NOMO-1 treated with DMSO at 0.1 percent for 48 hours (cell line): Measurements from ENCODE around the gene DELE1.
"Not testable (repeated sequence)": the region's sequence is repeated elsewhere in the genome, so short reads cannot be mapped to it uniquely, and the experiment has no call there.

ENCODE experiments used
- DNase-seq: peaks from one replicate; lab custom pipeline; 2025; ENCODE audit not compliant: unreplicated experiment; lab: John Stamatoyannopoulos, UW

DELE1 gene

DNA sequence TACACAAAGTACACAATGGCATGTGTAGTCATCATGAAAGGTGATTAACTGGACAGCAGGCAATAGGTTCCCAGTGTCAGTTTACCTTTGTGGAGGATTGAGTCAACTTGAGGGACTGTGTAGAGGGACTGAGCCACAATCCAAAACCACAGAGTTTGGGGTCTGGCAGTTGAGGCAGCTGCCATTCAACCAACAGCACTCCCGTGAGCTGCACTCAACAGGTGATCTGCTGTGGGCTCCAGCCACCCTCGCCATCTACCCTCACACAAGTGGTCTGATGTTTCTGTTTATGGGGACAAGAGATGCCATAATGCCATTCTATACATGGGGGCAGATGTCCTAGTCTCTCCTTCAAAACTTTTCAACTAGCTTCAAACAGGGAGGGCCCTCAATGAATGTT, 2.9 kb upstream of the DELE1 start:
- DNase-seq = no peak

DNA sequence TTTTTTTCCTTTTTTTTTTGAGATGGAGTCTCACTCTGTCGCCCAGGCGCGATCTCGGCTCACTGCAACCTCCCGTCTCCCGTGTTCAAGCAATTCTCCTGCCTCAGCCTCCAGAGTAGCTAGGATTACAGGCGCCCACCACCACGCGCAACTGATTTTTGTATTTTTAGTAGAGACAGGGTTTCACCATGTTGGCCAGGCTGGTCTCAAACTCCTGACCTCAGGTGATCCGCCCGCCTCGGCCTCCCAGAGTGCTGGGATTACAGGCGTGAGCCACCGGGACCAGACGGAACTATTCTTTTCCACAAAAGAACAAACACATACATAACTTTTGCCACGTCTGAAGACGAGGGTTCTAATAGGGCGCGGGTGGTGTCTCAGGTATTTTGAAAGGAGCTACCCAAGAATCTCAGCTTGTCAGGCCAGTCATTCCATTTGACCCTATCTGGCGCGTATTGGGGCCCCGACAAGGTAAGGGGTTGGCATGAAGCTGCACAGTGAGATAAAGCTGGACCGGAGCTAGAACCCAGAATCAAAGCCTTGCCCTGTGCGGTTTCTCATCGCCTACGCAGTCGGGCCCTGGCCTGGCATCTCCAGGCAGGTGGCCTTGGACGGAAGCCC, 734 bp upstream of the DELE1 start:
- not testable (repeated sequence) for DNase-seq

DNA sequence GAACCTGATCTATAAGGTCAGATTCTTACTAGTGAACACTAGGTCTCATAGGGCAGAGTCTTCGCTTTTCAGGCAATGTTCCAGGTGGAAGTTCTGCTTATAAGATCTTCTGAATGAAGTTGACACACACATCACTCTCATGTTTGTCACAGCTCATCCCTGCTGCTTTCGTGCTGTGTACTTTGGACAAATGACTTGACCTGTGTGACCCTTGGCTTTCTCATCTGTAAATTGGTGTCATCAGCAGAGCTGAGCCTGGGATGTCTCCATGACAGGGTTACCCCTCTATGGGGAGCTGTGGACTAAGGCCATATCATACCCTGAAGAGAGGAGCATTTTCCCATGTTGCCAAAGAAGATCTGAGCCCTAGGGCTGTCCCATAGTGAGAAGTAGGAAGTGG, 2.8 kb downstream of the DELE1 start:
- DNase-seq = no peak

DNA sequence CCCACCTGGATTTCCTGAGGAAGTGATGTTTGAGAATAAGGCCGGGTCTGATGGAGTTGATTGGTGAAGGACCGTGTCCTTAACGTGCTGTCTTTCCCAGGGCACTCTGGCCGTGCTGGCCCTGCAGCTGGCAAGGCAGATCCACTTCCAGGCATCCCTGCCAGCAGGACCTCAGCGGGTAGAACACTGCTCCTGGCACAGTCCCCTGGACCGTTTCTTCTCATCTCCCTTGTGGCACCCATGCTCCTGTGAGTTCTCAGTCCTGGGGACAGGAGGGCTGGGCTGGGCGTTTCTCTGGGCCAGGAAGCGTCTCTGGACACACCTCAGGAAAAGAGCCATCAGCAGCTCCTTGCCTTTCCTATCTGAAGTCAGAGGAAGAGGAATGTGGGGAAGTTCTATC, 4.4 kb downstream of the DELE1 start:
- DNase-seq = no peak

DNA sequence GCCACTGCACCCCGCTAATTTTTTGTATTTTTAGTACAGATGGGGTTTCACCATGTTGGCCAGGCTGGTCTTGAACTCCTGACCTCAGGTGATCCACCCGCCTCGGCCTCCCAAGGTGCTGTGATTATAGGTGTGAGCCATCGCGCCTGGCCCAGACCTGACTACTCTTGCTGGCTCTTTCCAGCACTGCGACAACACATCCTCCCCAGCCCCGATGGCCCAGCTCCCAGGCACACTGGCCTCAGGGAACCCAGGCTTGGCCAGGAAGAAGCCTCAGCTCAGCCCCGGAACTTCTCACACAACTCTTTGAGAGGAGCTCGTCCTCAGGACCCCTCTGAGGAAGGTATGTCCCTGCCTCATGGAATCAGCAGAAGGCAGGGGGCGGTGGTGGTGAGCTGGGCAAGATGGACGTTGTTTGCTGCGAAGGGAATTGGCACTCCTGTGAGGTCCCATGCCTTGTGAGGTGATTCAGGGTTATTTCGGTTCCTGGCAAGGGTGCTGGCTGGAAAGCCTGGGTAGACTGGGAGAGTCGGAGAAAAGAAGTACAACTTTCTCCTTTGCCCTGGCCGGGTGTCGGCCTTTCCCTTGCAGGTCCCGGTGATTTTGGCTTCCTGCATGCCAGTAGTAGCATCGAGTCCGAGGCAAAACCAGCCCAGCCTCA, 5.9 kb downstream of the DELE1 start:
- DNase-seq = no peak

DNA sequence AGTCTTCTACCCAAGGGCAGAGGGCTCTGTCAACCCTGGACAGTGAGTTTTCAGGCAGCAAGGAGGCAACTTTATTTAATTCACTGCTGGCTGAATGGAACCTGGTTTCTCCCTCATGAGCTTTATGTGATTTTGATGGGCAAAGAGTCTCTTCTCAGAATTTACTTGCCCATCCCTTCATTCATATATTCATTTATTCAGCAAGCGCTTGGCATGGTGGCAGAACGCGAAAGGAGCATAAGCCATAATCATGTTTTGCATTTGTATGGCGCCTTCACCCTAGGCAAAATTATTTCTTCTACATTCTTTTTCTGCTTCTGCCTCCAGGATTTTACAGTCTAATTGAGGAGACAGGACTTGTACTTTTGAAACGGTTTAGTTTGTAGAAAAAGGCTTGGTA, 8.0 kb downstream of the DELE1 start:
- no peak for DNase-seq

DNA sequence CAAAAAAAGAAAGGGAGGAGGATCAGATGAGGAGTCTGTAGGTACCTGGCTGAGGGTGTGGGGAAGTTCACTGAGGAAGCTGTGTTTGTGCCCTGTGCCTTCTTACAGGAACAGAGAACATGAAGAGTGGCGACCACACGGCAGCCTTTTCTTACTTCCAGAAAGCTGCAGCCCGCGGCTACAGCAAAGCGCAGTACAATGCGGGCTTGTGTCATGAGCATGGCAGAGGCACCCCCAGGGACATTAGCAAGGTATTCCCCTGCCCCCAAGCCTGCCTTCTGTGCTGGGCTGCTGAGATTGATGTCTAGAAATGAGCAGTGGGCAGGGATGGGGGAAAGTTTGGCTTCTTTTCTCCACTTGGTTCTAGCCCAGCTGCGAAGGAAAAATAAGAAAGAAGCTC, 9.5 kb downstream of the DELE1 start:
- no peak for DNase-seq

DNA sequence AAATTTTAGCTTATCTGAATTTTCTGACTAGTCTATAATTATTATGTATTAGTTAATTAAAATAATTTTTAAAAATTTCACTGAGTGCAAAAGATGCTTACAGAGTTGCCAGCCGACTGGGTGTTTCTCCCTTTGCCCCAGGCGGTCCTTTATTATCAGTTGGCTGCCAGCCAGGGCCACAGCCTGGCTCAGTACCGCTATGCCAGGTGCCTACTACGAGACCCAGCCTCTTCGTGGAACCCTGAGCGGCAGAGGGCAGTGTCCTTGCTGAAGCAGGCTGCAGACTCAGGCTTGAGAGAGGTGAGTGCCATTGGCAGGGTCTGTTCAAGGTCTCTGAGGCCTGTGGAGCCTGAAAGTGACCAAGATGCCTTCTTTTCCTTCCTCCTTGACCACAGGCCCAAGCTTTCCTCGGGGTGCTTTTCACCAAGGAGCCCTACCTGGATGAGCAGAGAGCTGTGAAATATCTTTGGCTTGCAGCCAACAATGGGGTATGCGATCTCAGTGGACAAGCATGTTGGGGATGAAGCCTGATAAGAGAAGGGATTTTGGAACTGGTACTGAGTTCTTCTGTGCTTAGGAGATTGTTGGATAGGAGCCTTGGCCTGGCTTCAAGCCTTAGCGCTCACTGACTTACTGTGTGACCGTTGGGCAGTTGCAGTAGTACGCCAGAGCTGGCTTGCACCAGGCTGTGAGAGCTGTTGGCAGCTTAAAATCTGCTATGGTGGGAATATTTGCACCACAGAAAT, 10.6 kb downstream of the DELE1 start:
- no peak for DNase-seq

DNA sequence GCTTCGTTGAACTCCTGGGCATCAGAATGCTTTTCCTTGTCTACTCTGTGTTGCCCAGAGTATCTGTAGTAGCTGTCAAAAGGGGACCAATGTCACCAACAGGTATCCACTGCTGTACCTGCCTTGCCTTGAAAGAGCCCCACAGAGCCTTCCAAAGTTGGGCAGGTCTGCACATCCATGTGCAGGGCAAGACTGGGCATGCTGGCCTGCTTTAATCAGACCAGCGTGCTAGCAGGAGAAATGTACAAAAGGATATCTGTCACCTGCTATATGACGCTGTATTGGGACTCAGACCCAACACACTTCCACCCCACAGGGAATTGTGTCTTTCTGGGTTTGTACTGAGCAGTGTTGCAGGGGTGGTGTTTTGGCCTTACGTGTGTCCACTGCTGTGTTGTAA, 11.9 kb downstream of the DELE1 start:
- no peak for DNase-seq

DNA sequence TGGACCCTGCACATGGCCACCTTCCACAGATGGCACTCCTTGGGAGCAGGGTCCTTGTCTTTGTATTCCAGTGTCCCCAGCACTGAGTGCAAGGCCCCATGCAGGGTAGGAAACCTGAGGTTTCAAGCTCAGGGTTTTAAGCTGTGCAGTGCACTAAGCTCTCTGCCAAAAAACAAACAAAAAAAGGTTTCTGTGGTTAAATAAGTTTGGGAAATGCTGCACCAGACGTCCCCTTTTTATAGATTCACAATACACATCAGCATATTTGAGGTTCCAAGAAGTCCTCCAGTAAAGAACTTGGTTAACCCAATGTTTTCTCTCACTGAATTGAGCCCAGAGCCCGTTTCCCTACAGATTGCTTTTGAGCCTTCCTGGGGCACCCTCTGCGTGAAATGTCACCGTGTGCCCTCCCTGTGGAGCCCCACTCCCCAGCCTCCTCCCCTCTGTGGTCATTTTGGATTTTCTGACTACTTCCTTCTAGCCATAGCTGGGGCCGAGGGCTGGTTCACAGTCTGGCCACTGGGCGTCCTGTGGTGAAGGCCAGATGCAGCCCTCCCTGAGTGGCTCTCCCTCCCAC, 17.1 kb downstream of the DELE1 start:
- DNase-seq = no peak

DNA sequence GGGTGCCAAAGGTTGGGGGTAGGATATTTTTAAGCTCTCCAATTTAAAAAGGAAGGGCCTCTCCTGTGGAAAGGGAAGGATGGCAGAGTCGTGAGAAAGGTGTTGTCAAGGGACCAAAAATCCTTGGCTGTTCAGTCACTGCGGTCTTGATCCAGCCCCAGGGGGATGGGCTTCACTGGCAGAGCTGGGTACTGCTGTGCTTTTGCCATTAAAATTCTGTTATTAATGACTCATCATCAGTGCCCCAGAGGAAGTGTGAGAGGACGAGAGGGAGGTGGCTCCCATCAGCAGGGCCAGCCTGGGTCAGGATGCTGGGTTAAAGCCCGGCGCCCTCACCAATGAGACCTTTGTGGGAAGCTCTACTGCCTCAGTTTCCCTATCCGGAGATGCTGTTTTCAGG, 17.6 kb downstream of the DELE1 start:
- DNase-seq = no peak

DNA sequence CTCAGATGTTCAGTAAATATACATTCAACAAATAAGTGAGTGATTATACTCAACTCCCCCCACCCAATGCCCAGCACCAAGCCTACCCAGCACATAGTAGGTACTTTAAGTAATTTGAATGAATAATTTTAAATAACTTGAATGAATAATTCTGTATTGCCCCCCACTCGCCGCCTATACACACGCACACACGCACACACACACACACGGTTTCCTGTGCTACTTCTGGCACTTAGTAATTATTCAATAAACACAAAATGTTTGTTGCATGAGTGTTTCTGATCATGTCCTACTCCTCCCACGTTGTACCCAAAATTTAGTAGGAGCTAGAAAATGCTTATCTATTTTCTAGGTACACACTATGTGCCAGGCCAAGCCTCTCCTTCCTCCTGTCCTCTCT, 18.1 kb downstream of the DELE1 start:
- DNase-seq = no peak

DNA sequence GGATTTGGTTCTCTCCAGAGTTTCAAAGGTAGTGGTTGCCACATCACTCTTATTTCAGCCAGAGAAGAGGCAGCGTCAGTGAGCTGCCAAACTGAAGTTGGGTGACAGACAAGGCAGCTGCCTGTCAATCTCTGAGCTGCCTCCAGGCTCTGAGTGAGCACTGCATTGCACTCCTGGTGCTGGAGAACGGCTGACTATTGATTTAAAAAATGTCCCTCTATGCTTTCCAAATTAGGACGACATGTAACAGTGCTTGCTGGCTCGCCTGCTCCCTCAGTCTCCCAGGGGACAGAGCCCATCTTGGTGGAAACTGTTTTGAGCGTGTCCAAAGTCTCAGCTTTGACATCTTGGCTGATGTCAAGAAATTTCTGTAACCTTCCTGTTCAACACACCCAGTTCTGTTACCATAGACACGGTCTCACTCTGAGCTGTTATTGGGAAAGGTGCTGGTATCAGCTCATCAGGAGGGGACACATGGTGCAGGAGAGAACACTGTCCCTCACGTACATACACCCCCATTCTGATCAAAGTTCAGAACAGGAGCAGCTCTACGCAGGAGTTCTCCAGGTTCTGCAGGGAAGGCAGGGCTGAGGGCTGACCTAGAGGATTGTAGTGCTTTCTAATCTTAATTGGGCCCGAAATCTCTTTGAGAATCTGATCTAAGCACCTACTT, 18.6 kb downstream of the DELE1 start:
- DNase-seq = no peak

DNA sequence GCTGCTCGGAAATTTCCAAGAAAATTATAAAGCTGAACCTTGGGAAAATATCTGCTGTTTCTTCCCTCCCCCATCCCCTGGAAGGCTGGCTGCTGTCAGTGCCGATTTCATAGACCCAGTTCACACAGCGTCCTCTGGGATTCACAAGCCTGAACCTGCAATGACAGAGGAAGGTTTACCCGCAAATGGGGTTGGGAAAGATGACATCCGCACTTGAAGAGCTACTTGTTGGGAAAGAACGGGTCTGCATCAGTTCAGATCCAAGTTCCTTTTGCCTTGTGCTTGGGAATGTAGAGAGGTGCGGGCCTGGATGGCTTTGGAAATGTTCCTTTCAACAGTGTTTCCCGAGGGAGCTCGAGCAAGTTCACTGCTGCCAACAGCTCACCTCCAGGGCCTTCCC, 20.4 kb downstream of the DELE1 start:
- DNase-seq = no peak

DNA sequence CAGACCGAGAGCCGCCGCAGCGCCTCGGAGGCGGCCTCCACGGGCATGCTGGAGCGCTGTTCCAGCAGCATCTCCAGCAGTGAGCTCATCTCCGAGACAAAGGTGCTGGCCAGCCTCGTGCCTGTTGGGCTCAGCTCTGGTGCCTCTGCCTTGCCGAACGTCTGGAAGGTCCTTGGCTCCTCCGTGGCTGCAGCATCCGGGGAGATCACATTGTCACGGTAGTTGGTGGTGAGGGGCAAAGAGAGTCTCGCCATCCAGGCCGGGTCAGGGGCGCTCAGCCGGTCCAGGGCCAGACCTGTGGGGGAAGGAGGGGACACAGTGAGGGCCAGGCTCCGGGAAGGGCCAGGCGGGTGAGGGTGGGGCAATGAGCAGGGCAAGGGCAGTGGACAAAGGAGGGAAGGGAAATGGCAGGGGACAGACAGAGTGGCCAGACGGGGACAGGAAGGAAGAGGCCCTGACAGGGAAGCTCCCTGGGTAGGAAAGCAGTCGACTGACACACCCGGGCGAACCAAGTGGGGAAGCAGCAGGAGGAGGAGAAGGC, 21.9 kb downstream of the DELE1 start:
- no peak for DNase-seq

DNA sequence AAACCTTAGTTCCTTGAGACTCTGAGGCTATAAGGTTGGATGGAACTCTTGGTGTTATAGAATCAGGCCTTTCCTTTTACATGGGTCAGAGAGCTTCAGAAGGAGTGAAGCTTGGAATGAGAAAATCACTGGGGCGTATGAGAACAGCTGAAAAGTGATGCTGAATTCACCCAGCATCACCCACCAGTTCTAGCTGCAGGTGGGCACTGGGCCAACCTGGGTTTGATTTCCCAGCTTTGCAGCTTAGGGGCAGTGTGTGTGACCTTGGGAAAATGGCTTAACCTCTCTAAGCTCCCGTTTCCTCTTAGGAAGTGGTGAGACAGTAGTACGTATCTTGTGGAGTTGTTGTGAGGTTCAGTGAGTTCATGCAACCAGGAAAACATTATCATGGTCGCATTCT, 23.6 kb downstream of the DELE1 start:
- no peak for DNase-seq

DNA sequence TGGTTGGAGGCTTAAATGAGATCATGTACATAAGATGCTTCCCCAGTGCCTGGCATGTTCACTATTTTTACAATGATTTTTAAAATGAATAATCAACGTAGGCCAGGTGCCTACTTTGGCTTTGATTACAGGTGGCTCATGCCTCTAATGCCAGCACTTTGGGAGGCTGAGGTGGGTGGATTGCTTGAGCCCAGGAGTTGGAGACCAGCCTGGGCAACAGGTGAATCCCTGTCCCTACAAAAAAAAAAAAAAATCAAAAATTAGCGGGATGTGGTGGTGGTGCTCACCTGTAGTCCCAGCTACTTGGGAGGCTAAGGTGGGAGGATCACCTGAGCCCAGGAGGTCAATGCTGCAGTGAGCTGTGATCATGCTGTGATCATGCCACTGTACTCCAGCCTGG, 25.1 kb downstream of the DELE1 start:
- DNase-seq = no peak

DNA sequence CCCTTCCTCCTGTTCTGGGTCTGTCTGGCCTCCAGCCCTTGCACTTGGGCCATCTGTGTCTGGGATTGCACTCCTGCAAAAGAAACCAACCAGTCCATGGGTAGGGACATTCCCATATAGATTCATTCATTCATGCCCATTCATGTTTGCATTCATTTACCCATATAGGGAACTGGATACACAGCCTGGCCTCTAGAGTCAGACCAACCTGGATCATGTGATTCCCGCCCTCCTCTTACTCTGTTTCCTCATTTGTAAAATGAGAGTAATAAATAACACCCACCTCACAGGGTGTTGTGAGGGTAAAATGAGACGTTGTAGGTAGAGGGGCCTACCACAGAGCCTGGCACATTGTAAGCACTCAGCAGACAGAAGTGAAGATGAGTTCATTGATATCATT, 25.8 kb downstream of the DELE1 start:
- no peak for DNase-seq

DNA sequence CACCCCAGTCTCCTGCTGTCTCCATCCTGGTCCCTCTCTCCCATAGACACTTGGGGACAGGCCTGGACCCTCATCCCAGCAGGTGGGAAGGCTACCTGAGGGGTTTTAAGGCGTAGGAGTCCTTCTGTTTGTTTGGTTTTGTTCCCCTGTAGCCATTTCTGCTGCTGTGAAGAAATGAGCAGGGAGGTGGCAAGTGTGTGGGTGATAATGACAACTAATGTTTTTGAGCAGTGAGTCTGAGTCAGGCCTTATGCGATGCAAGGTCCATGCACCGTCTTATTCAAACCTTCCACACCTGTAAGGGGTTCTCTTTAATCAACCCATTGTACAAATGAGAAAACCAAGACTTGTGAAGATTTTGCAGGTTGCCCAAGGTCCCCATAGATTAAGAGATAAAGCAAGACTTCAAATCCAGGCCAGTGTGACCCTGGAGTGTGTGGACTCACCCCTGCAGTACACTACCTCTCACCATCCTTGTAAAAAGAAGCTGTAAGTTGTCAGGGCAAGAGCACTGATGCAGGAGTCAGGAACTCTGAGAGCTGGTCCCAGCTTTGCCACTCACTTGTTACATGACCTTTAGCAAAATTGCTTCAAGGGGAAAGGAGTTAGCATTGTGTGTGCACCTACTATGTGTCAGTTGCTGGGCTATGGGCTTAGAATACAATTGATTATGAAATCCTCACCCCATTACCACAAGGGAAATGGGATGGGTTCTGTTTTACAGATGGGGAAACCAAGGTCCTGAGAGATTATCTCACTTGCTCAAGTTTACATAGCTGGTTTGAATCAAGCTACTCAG, 26.7 kb downstream of the DELE1 start:
- no peak for DNase-seq

DNA sequence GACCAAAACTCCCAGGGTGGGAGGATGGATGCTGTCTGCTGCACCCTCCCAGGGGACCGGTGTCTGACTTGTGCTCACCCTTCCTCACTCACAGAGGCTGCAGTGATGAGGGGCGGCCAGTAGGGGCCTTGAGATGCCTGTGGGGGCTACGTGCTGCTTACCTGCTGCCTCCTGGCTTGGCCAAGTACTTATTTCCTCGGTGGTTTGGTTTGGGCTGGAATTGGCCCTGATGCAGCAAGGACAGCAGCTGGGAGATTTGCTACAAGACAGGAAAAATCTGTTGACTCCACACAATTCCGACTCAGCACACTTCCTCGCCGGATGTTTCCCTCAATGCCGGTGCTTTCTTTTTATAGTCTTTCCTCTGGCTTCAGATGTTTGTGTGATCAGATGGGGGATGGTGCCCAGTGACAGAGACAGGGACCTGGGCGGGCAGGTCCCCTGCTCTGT, 27.7 kb downstream of the DELE1 start:
- DNase-seq = no peak
